HepG2 (cell line): ENCODE measurements around the gene SLC41A1. TPM values are rescaled to one million over a fixed set of nuclear protein-coding genes. Genes with fewer than 3 reads are reported as not detected.
A peak's percentile ranks its signal among the peaks of the same experiment; 100 is the strongest.

Experiments used
- GTF3A ChIP-seq: sonication (generic); formaldehyde crosslinking; conservative IDR thresholded peaks from 2 replicates; pipeline ENCODE4 v1.4.0; 2020; ENCODE audit warnings: mild to moderate bottlenecking, missing genetic modification reagents
- HOXA5 ChIP-seq: sonication (generic); formaldehyde crosslinking; IDR thresholded peaks from 2 replicates; pipeline ENCODE4 v1.4.0; 2020; ENCODE audit warnings: missing genetic modification reagents
- IRX3 ChIP-seq: sonication (generic); formaldehyde crosslinking; IDR thresholded peaks from 2 replicates; pipeline ENCODE4 v1.8.1; 2023; ENCODE audit warnings: mild to moderate bottlenecking, low read depth, missing genetic modification reagents, borderline replicate concordance
- MAFK ChIP-seq, 2 experiments: IDR thresholded peaks in 1 of 2; conservative IDR thresholded peaks in 1 of 2; 2 replicates each; pipeline ENCODE4 v1.6.1; 2011; ENCODE audit warnings: improper control_type of control experiment in 2 of 2, low read length in 2 of 2
- MXD4 ChIP-seq: IDR thresholded peaks from 2 replicates; pipeline ENCODE4 v1.6.1; 2016; ENCODE audit warnings: mild to moderate bottlenecking, missing biosample characterization, missing genetic modification reagents
- PHF8 ChIP-seq: sonication (generic); formaldehyde crosslinking; IDR thresholded peaks from 2 replicates; pipeline ENCODE4 v1.5.0; 2020; ENCODE audit warnings: missing genetic modification reagents
- RFXAP ChIP-seq: sonication (generic); formaldehyde crosslinking; IDR thresholded peaks from 2 replicates; pipeline ENCODE4 v1.4.0; 2020; ENCODE audit warnings: missing genetic modification reagents, borderline replicate concordance
- SALL1 ChIP-seq: sonication (generic); formaldehyde crosslinking; IDR thresholded peaks from 2 replicates; pipeline ENCODE4 v1.8.0; 2022; ENCODE audit warnings: mild to moderate bottlenecking, missing genetic modification reagents
- TARDBP ChIP-seq: sonication (generic); formaldehyde crosslinking; IDR thresholded peaks from 2 replicates; pipeline ENCODE4 v1.8.0; 2022; ENCODE audit warnings: mild to moderate bottlenecking, missing genetic modification reagents
- ZNF263 ChIP-seq: sonication (generic); formaldehyde crosslinking; IDR thresholded peaks from 2 replicates; pipeline ENCODE4 v1.4.0; 2020; ENCODE audit warnings: missing genetic modification reagents
- ZNF329 ChIP-seq: sonication (generic); formaldehyde crosslinking; IDR thresholded peaks from 2 replicates; pipeline ENCODE4 v1.9.0; 2021; ENCODE audit warnings: low read depth, mild to moderate bottlenecking, missing genetic modification reagents
- ZNF563 ChIP-seq: sonication (generic); formaldehyde crosslinking; IDR thresholded peaks from 2 replicates; pipeline ENCODE4 v1.8.0; 2022; ENCODE audit warnings: mild to moderate bottlenecking, moderate library complexity, missing genetic modification reagents
- polyA plus RNA-seq, 8 experiments: library from polyadenylated mRNA; depleted of rRNA in 3 of 8; stranded (reverse) in 7 of 8; unstranded in 1 of 8; fragments of >200 nt; fragmentation: Illumina TruSeq in 4 of 8; extraction: Trizol in 4 of 8; gene quantifications; 2 replicates each; pipeline versions ENCODE4 v1.2.1 to v1.2.3, GENCODE V29; 2011 to 2016; ENCODE audit warnings: low read depth in 4 of 8, missing spikeins in 1 of 8, mixed read lengths in 1 of 8; ENCODE audit not compliant: insufficient read depth in 1 of 8
- total RNA-seq, 5 experiments: library from RNA; depleted of rRNA; stranded (reverse); fragments of >200 nt; fragmentation: Illumina TruSeq; extraction: Trizol; gene quantifications; 2 replicates each; pipeline ENCODE4 v1.2.3, GENCODE V29; 2016; ENCODE audit warnings: low read depth in 1 of 5
- TF ChIP-seq, protein P1 (sequence below), 2 experiments: IDR thresholded peaks; 2 replicates each; pipeline ENCODE4 v1.6.1; 2011 to 2012; ENCODE audit warnings: low read length in 2 of 2, borderline replicate concordance in 1 of 2, low read depth in 1 of 2, mild to moderate bottlenecking in 1 of 2, moderate library complexity in 1 of 2
- TF ChIP-seq, protein P2 (sequence below), 2 experiments: fragments of 450-650 bp in 1 of 2; sonication (generic) in 1 of 2; formaldehyde crosslinking; IDR thresholded peaks; 2 replicates each; pipeline versions ENCODE4 v1.5.0 to v1.8.0; 2020 to 2022; ENCODE audit warnings: mild to moderate bottlenecking in 1 of 2, missing genetic modification reagents in 1 of 2
- TF ChIP-seq, protein P3 (sequence below): sonication (generic); formaldehyde crosslinking; IDR thresholded peaks from 2 replicates; pipeline ENCODE4 v1.4.0; 2020; ENCODE audit warnings: missing genetic modification reagents, borderline replicate concordance
- TF ChIP-seq, protein P4 (sequence below): sonication (generic); formaldehyde crosslinking; IDR thresholded peaks from 2 replicates; pipeline ENCODE4 v1.5.0; 2020; ENCODE audit warnings: mild to moderate bottlenecking, missing genetic modification reagents, moderate library complexity
- TF ChIP-seq, protein P5 (sequence below): IDR thresholded peaks from 2 replicates; pipeline ENCODE4 v1.6.1; 2016; ENCODE audit warnings: missing genetic modification reagents, missing compliant biosample characterization
- TF ChIP-seq, protein P6 (sequence below): sonication (generic); formaldehyde crosslinking; IDR thresholded peaks from 2 replicates; pipeline ENCODE4 v1.4.0; 2020; ENCODE audit warnings: missing genetic modification reagents

SLC41A1 gene
- total and polyA plus RNA-seq, 2 of the 13 experiments (the other 11 are each of a cell fraction or from before 2014, with no cell fraction given) = 2.2 to 4.6 TPM

DNA sequence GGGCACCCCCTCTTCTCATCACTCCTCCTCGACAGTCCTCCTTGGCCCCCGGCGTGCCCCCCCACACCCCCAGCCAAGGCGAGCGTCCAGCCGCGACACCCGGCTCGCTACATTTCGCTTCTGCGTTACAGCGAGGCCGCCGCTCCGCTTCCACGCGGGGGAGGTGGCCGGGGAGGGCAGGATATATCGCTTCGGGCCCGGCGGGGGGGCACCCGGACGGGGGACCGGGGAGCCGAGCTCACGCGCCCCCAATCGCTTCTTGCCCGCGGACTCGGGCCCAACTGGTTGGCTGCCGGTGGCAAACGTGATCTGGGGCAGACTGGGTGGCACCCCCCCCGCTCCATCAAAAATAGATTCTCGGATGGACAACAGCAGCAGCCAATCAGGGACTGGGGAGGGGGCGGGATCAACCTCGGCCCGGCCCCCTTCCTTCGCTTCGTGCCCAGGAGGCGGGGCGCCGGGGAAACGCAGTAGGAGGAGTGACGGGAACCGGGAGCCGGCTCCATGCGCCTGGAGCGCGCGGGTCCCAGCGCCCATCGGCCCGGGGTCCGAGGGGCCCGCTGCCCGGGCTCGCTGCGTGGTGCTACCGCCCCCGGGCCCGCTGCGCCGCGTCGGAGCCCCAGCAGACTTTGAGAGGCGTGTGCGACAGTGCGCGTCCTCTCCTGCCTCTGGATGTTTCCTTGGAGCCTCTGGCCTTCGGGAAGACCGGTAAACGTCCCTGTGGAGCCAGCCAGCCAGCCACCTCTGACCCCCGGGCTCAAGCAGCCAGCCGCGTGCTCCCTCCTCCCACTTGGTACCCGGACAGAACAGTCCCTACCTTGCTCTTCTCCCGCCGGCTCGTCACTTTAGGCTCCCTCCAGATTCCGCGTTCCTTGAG, at the start of gene SLC41A1 (continued):
- TF ChIP-seq, protein P1, sequence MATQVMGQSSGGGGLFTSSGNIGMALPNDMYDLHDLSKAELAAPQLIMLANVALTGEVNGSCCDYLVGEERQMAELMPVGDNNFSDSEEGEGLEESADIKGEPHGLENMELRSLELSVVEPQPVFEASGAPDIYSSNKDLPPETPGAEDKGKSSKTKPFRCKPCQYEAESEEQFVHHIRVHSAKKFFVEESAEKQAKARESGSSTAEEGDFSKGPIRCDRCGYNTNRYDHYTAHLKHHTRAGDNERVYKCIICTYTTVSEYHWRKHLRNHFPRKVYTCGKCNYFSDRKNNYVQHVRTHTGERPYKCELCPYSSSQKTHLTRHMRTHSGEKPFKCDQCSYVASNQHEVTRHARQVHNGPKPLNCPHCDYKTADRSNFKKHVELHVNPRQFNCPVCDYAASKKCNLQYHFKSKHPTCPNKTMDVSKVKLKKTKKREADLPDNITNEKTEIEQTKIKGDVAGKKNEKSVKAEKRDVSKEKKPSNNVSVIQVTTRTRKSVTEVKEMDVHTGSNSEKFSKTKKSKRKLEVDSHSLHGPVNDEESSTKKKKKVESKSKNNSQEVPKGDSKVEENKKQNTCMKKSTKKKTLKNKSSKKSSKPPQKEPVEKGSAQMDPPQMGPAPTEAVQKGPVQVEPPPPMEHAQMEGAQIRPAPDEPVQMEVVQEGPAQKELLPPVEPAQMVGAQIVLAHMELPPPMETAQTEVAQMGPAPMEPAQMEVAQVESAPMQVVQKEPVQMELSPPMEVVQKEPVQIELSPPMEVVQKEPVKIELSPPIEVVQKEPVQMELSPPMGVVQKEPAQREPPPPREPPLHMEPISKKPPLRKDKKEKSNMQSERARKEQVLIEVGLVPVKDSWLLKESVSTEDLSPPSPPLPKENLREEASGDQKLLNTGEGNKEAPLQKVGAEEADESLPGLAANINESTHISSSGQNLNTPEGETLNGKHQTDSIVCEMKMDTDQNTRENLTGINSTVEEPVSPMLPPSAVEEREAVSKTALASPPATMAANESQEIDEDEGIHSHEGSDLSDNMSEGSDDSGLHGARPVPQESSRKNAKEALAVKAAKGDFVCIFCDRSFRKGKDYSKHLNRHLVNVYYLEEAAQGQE (IDR thresholded peaks at IDR 0.05; ENCODE audit: borderline replicate concordance in 1 of 2, low read depth in 1 of 2, low read length in 2 of 2) = no peak
- TF ChIP-seq, protein P2, sequence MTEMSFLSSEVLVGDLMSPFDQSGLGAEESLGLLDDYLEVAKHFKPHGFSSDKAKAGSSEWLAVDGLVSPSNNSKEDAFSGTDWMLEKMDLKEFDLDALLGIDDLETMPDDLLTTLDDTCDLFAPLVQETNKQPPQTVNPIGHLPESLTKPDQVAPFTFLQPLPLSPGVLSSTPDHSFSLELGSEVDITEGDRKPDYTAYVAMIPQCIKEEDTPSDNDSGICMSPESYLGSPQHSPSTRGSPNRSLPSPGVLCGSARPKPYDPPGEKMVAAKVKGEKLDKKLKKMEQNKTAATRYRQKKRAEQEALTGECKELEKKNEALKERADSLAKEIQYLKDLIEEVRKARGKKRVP (CRISPR knock-in tag; IDR thresholded peaks at IDR 0.05) = 0 out of 4 replicates have a peak, but pooled peaks of 1 of the 2 experiments have one; percentile 35
- TF ChIP-seq, protein P3, sequence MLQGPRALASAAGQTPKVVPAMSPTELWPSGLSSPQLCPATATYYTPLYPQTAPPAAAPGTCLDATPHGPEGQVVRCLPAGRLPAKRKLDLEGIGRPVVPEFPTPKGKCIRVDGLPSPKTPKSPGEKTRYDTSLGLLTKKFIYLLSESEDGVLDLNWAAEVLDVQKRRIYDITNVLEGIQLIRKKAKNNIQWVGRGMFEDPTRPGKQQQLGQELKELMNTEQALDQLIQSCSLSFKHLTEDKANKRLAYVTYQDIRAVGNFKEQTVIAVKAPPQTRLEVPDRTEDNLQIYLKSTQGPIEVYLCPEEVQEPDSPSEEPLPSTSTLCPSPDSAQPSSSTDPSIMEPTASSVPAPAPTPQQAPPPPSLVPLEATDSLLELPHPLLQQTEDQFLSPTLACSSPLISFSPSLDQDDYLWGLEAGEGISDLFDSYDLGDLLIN (CRISPR knock-in tag) = no peak
- TF ChIP-seq IRX3 (CRISPR knock-in tag) (no peak), TARDBP (CRISPR knock-in tag) (0 out of 2 replicates have a peak, but pooled peaks have one; percentile 27), ZNF263 (CRISPR knock-in tag) (0 out of 2 replicates have a peak, but pooled peaks have one; percentile 33), PHF8 (CRISPR knock-in tag) (peak; percentile 48; the same call in 1 of the 2 replicates), SALL1 (no peak), HOXA5 (CRISPR knock-in tag) (no peak), MXD4 (no peak), RFXAP (CRISPR knock-in tag) (peak; percentile 41; the same call in 1 of the 2 replicates), ZNF329 (CRISPR knock-in tag) (0 out of 2 replicates have a peak, but pooled peaks have one; percentile 45), GTF3A (CRISPR knock-in tag) (no peak), ZNF563 (0 out of 2 replicates have a peak, but pooled peaks have one; percentile 36), MAFK (conservative IDR thresholded peaks at IDR 0.05 in 1 of 2, IDR thresholded peaks at IDR 0.05 in 1 of 2; ENCODE audit: low read length in 2 of 2) (no peak)
- TF ChIP-seq, protein P4, sequence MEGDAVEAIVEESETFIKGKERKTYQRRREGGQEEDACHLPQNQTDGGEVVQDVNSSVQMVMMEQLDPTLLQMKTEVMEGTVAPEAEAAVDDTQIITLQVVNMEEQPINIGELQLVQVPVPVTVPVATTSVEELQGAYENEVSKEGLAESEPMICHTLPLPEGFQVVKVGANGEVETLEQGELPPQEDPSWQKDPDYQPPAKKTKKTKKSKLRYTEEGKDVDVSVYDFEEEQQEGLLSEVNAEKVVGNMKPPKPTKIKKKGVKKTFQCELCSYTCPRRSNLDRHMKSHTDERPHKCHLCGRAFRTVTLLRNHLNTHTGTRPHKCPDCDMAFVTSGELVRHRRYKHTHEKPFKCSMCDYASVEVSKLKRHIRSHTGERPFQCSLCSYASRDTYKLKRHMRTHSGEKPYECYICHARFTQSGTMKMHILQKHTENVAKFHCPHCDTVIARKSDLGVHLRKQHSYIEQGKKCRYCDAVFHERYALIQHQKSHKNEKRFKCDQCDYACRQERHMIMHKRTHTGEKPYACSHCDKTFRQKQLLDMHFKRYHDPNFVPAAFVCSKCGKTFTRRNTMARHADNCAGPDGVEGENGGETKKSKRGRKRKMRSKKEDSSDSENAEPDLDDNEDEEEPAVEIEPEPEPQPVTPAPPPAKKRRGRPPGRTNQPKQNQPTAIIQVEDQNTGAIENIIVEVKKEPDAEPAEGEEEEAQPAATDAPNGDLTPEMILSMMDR (CRISPR knock-in tag) = no peak
- TF ChIP-seq, protein P5, sequence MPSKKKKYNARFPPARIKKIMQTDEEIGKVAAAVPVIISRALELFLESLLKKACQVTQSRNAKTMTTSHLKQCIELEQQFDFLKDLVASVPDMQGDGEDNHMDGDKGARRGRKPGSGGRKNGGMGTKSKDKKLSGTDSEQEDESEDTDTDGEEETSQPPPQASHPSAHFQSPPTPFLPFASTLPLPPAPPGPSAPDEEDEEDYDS (CRISPR knock-in tag) = peak; percentile 52; the same call in 1 of the 2 replicates
- TF ChIP-seq, protein P6, sequence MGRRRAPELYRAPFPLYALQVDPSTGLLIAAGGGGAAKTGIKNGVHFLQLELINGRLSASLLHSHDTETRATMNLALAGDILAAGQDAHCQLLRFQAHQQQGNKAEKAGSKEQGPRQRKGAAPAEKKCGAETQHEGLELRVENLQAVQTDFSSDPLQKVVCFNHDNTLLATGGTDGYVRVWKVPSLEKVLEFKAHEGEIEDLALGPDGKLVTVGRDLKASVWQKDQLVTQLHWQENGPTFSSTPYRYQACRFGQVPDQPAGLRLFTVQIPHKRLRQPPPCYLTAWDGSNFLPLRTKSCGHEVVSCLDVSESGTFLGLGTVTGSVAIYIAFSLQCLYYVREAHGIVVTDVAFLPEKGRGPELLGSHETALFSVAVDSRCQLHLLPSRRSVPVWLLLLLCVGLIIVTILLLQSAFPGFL (CRISPR knock-in tag) = no peak
